ENCODE measurements around the gene MECR. TPM values are rescaled to one million over a fixed set of nuclear protein-coding genes. Genes with fewer than 3 reads are reported as not detected.
A peak's percentile ranks its signal among the peaks of the same experiment; 100 is the strongest.

Gene MECR, protein sequence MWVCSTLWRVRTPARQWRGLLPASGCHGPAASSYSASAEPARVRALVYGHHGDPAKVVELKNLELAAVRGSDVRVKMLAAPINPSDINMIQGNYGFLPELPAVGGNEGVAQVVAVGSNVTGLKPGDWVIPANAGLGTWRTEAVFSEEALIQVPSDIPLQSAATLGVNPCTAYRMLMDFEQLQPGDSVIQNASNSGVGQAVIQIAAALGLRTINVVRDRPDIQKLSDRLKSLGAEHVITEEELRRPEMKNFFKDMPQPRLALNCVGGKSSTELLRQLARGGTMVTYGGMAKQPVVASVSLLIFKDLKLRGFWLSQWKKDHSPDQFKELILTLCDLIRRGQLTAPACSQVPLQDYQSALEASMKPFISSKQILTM
- 33.0 and 34.6 TPM in 2 replicates for total RNA-seq

DNA sequence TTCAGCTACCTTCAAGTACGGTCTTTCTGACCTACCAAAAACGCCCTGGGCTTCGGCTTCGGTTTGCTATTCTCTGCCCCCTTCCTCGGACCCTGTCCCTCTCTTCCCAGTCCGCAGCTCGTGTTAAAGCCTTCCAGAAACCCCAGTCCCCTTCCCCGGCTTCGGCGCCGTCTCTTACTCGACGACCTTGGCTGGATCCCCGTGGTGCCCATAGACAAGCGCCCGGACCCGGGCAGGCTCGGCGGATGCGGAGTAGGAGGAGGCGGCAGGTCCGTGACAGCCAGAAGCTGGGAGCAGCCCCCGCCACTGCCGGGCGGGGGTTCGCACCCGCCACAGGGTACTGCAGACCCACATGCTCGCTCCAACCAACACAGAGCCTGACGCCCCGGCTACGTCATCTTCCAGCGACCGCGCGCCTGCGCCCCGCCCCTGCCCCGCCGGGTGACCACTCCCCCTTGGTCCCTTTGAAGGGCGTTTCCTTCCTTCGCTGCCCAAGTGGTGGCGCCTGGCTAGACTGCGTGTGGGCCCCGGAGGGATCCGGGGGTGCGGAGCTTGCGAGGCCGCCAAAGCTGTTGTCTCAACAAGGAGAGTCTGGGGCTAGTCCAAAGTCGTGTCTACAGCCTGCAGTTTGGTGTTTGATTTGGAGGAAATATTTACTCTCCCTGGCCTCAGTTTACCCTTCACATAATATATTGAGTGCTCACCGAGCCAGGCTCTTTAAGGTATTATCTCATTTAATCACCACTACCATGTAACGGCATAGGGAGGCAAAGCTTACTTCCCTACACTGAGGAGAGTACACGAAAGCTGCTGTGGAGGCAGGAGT lies at the start of gene MECR:
Gene MECR (minus strand): TSS at position 382 of the 826 bp plus-strand sequence. CDS start 28 bp downstream, at position 354.
- Mint-ChIP-seq H3K4me3 (ENCODE audit: low read depth) (peak within 1 kb of the TSS; percentile 89), H3K4me1 (ENCODE audit: low read depth) (peaks cover 15% of the 10 kb centered on the region), H3K27ac (peak within 1 kb of the TSS; percentile 80), H3K27me3 (ENCODE audit: low read depth) (peaks cover 14% of the 10 kb centered on the region), H3K9me3 (no peaks in the 10 kb centered on the region), H3K36me3 (ENCODE audit: low read depth) (no peaks in the 10 kb centered on the region)
- intact Hi-C loops (cut with micrococcal nuclease): loop anchor here (10.0 kb wide), 1 partner anchor 1484 kb away; no protein-coding TSS in a partner anchor
- DNase-seq (ENCODE audit: low spot score): peak; percentile 96

DNA sequence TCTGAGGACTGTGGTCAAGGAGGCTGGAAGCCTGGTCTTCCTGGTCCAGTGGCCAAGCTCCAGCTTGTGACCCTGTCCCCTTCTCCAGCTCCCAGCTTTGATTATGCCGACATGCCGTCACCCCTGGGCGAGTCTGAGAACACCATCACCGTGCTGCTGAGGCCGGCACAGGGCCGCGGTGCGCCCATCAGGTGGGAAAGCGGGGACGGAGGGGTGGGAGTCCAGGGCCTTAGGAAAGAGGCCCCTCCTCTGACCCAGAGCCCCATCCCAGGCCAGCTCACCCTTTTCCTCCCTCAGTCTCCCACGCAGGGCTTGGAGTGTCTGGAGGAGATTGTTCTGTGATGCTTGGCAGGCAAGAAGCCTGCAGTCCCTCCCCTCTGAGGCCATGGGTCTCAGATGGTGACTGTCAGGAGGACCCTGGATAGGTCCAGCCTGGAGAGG lies 49.2 kb upstream of the MECR start:
- Mint-ChIP-seq H3K27ac (no peak overlapping the region), H3K4me3 (ENCODE audit: low read depth) (no peak overlapping the region), H3K27me3 (ENCODE audit: low read depth) (no peaks in the 10 kb centered on the region), H3K4me1 (ENCODE audit: low read depth) (peaks cover 4% of the 10 kb centered on the region), H3K36me3 (ENCODE audit: low read depth) (no peaks in the 10 kb centered on the region), H3K9me3 (no peaks in the 10 kb centered on the region)
- intact Hi-C loops (cut with micrococcal nuclease): no loop called here
- DNase-seq (ENCODE audit: low spot score): no peak

DNA sequence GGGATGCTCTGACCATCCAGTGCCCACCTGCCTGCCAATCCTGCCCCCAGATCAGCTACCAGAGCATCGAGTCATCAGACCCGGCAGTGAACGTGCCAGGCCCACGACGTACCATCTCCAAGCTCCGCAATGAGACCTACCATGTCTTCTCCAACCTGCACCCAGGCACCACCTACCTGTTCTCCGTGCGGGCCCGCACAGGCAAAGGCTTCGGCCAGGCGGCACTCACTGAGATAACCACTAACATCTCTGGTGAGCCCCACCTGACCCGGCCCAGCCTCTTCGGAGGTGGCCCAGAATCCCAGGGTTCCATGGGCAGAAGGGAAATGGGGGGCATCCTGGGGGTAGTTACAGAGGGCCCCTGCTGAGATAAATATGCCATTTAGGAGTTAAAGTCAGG lies 48.7 kb upstream of the MECR start:
- Mint-ChIP-seq H3K4me1 (ENCODE audit: low read depth) (peaks cover 4% of the 10 kb centered on the region), H3K27ac (no peak overlapping the region), H3K27me3 (ENCODE audit: low read depth) (no peaks in the 10 kb centered on the region), H3K36me3 (ENCODE audit: low read depth) (no peaks in the 10 kb centered on the region), H3K4me3 (ENCODE audit: low read depth) (no peak overlapping the region), H3K9me3 (no peaks in the 10 kb centered on the region)
- no peak for DNase-seq (ENCODE audit: low spot score)
- intact Hi-C loops (cut with micrococcal nuclease): no loop called here

DNA sequence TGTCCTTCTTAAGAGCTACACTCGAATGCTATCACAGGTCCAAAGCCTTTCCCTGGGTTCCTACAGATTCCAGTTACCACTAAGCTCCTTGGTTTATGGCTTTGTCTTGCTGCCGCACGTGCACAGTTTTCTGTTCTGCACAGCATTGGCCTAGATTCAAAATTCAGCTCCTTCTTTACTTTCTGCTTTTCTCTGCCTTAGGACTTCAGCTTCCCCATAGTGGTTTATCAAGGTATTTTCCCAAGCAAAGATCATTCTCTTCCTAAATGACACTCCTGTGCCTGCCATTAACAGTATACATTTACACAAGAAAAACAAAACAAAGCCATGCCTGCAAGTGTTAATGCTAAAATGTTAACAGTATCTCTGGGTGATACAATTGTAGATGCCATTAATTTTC lies 47.4 kb upstream of the MECR start:
- Mint-ChIP-seq H3K36me3 (ENCODE audit: low read depth) (no peaks in the 10 kb centered on the region), H3K27ac (no peak overlapping the region)
- no peak for DNase-seq (ENCODE audit: low spot score)

DNA sequence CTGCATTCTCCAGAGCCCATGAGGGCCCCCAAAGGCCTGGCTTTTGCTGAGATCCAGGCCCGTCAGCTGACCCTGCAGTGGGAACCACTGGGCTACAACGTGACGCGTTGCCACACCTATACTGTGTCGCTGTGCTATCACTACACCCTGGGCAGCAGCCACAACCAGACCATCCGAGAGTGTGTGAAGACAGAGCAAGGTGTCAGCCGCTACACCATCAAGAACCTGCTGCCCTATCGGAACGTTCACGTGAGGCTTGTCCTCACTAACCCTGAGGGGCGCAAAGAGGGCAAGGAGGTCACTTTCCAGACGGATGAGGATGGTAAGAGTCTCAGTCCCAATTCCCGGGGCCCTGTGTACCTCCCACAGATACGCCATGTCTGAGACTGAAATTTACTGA lies 44.7 kb upstream of the MECR start:
- Mint-ChIP-seq H3K27ac (no peak overlapping the region), H3K9me3 (no peaks in the 10 kb centered on the region), H3K36me3 (ENCODE audit: low read depth) (no peaks in the 10 kb centered on the region), H3K4me3 (ENCODE audit: low read depth) (no peak overlapping the region), H3K27me3 (ENCODE audit: low read depth) (peaks cover 10% of the 10 kb centered on the region), H3K4me1 (ENCODE audit: low read depth) (no peaks in the 10 kb centered on the region)
- no peak for DNase-seq (ENCODE audit: low spot score)
- intact Hi-C loops (cut with micrococcal nuclease): no loop called here

More for the DNA sequence above, 47.4 kb upstream of the MECR start:
- intact Hi-C loops (cut with micrococcal nuclease): no loop called here
- H3K27me3 Mint-ChIP-seq (ENCODE audit: low read depth): no peaks in the 10 kb centered on the region
- no peaks in the 10 kb centered on the region for H3K4me1 Mint-ChIP-seq (ENCODE audit: low read depth)
- H3K4me3 Mint-ChIP-seq (ENCODE audit: low read depth): no peak overlapping the region
- H3K9me3 Mint-ChIP-seq: no peaks in the 10 kb centered on the region

DNA sequence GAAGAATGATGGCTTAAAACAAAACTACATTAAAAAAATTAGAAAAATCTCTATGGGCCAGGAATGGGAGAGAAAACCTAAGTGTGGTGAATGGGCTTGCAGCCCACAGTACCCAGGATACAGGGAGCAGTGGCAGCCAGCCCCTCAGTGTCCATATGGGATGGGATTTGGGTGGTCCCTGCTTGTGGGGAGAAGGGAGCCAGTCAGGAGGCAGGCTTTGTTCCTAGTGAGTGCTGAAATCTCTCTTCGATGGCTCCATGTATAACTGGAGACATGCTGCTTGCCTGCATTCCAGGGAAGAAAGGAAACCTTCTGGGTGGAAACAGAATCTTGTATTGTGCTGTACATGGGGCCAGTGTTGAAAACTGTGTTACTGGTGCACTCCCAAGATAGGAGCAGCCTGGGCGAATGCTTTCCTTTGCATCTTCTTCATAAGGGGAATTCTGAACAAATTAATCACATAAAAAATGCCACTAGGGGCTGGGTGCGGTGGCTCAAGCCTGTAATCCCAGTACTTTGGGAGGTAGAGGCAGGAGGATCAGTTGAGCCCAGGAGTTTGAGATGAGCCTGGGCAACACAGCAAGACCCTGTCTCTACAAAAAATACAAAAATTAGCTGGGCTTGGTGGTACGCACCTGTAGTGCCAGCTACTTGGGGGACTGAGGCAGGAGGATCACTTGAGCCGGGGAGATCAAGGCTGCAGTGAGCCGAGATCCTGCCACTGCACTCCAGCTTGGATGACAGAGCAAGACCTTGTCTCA lies 41.6 kb upstream of the MECR start:
- H3K36me3 Mint-ChIP-seq (ENCODE audit: low read depth): no peaks in the 10 kb centered on the region
- H3K27ac Mint-ChIP-seq: no peak overlapping the region
- H3K4me1 Mint-ChIP-seq (ENCODE audit: low read depth): no peaks in the 10 kb centered on the region
- intact Hi-C loops (cut with micrococcal nuclease): no loop called here
- H3K27me3 Mint-ChIP-seq (ENCODE audit: low read depth): peaks cover 28% of the 10 kb centered on the region
- H3K9me3 Mint-ChIP-seq: no peaks in the 10 kb centered on the region
- no peak overlapping the region for H3K4me3 Mint-ChIP-seq (ENCODE audit: low read depth)
- no peak for DNase-seq (ENCODE audit: low spot score)

DNA sequence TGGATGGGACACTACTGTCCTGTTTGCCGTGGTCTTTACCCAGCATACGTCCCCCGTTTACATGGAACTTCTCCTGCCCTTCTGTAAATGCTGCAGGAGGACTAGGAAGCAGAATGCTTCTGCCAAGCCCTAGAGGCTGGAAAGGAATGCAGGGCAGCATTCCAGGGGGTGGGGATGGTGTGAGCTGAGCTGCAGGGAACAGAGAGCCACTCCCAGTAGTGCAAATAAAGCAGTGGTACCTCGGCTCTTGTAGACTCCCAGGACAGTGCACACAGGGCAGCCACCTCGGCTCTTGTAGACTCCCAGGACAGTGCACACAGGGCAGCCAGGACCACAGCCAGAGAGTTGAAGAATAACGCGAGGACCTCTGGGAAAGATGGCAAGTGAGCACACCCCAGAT lies 41.0 kb upstream of the MECR start:
- intact Hi-C loops (cut with micrococcal nuclease): no loop called here
- Mint-ChIP-seq H3K36me3 (ENCODE audit: low read depth) (no peaks in the 10 kb centered on the region), H3K27me3 (ENCODE audit: low read depth) (peaks cover 31% of the 10 kb centered on the region), H3K27ac (no peak overlapping the region), H3K4me3 (ENCODE audit: low read depth) (no peak overlapping the region), H3K4me1 (ENCODE audit: low read depth) (no peaks in the 10 kb centered on the region), H3K9me3 (no peaks in the 10 kb centered on the region)
- no peak for DNase-seq (ENCODE audit: low spot score)

DNA sequence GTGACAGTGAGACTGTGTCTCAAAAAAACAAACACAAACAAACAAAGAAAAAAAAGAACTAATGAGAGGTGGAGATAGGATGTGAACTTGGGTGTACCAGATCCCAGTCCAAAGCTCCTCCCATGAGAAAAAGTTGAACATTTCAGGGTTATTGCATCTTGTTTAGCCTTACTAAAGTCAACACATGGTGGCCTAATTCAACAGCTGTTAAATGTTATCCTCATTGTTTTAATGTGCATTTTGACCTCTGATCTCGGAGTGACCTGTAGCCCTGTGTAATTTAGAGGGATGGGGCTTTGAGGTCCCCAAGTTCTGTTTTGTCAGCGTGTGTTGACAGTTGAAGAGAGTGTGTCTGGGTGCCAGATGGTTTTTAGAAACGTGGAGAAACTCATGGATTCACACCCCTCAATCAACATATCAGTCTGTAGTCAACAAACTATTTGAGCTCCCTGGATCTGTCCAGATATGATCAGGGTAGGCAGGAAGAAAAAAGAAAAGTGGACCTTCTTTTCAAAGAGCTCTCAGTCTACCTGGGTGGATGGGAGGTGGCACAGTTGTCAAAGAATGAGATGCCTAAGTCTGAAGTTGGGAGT lies 40.3 kb upstream of the MECR start:
- intact Hi-C loops (cut with micrococcal nuclease): no loop called here
- Mint-ChIP-seq H3K27me3 (ENCODE audit: low read depth) (peaks cover 35% of the 10 kb centered on the region), H3K27ac (no peak overlapping the region), H3K4me3 (ENCODE audit: low read depth) (no peak overlapping the region), H3K36me3 (ENCODE audit: low read depth) (no peaks in the 10 kb centered on the region), H3K4me1 (ENCODE audit: low read depth) (no peaks in the 10 kb centered on the region), H3K9me3 (no peaks in the 10 kb centered on the region)
- no peak for DNase-seq (ENCODE audit: low spot score)

DNA sequence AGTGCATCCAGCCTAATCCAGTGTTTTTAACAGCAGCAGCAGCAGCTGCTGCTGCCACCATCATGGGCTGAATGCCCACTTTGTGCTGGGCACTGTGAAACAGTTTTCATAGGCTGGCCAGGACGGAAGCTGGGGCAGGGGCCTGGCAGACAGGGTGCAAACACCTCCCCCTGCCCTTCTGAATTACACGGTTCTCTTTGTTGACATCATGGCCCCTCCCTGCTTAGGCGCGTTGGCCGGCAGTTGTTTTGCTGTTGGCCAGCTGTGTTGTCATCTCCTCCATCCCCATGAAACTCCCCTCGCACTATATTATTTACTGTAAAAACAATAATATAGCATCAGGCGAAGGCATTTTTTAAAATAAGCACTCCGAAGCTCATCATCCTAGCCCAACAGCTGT lies 38.6 kb upstream of the MECR start:
- no peak overlapping the region for H3K4me3 Mint-ChIP-seq (ENCODE audit: low read depth)
- no peaks in the 10 kb centered on the region for H3K4me1 Mint-ChIP-seq (ENCODE audit: low read depth)
- no peaks in the 10 kb centered on the region for H3K36me3 Mint-ChIP-seq (ENCODE audit: low read depth)
- H3K9me3 Mint-ChIP-seq: no peaks in the 10 kb centered on the region
- H3K27me3 Mint-ChIP-seq (ENCODE audit: low read depth): peaks cover 35% of the 10 kb centered on the region
- DNase-seq (ENCODE audit: low spot score): no peak
- intact Hi-C loops (cut with micrococcal nuclease): no loop called here
- no peak overlapping the region for H3K27ac Mint-ChIP-seq

DNA sequence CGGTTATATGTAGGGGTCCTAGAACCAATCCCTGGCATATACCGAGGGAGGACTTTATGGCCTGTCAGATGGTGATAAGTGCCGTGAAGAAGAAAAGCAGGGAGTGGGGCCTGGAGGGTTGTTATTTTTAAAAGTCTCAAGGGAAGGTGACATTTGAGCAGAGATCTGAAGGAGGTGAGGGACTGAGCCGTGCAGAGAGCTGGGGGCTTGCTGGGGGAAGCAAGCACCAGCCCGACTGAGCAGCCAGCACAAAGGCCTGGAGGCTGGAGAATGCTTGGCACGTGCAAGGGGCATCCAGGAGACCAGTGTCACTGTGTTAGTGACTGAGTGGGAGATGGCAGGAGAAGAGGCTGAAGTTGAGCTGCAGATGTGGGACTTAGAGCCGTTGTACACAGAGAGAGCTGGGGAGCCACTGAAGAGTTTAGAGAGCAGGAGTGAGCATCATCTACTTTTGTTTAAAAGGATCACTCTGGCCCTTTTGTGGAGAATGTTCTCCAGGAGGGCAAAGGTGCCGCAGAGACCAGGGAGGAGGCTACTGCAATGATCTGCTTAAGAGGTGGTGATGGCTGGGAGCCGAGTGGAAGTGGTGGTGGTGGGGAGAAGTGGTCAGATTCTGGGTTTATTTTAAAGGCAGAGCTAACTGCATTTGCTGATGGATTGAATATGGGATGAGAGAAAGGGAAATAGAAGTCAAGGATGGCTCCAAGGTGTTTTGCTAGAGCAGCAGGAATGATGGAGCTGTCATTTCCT lies 36.8 kb upstream of the MECR start:
- peaks cover 39% of the 10 kb centered on the region for H3K27me3 Mint-ChIP-seq (ENCODE audit: low read depth)
- no peaks in the 10 kb centered on the region for H3K36me3 Mint-ChIP-seq (ENCODE audit: low read depth)
- intact Hi-C loops (cut with micrococcal nuclease): no loop called here
- no peaks in the 10 kb centered on the region for H3K9me3 Mint-ChIP-seq
- DNase-seq (ENCODE audit: low spot score): no peak
- no peak overlapping the region for H3K4me3 Mint-ChIP-seq (ENCODE audit: low read depth)
- no peak overlapping the region for H3K27ac Mint-ChIP-seq
- no peaks in the 10 kb centered on the region for H3K4me1 Mint-ChIP-seq (ENCODE audit: low read depth)

DNA sequence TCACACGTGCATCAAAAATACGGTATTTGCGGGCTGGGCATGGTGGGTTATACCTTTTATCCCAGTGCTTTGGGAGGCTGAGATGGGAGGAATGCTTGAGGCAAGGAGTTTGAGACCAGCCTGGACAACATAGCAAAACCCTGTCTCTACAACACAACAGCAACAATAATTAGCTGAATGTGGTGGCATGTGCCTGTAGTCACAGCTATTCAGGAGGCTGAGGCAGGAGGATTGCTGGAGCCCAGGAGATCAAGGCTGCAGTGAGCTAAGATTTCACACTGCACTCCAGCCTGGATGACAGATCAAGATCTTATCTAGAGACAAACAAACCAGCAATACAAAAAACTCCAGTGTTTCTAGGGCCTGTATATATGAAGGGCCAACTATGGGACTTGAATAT lies 36.2 kb upstream of the MECR start:
- no peaks in the 10 kb centered on the region for H3K4me1 Mint-ChIP-seq (ENCODE audit: low read depth)
- H3K27ac Mint-ChIP-seq: no peak overlapping the region
- no peak overlapping the region for H3K4me3 Mint-ChIP-seq (ENCODE audit: low read depth)
- H3K9me3 Mint-ChIP-seq: no peaks in the 10 kb centered on the region
- DNase-seq (ENCODE audit: low spot score): no peak
- intact Hi-C loops (cut with micrococcal nuclease): no loop called here
- H3K36me3 Mint-ChIP-seq (ENCODE audit: low read depth): no peaks in the 10 kb centered on the region
- peaks cover 41% of the 10 kb centered on the region for H3K27me3 Mint-ChIP-seq (ENCODE audit: low read depth)
